NOMO-1 treated with dmso at 0.1 percent for 144 hours (cell line): Measurements from ENCODE around the gene CDC42BPG.

Experiments used
- DNase-seq: peaks from one replicate; lab custom pipeline; 2025; ENCODE audit not compliant: unreplicated experiment; lab: John Stamatoyannopoulos, UW

The CDC42BPG gene

DNA sequence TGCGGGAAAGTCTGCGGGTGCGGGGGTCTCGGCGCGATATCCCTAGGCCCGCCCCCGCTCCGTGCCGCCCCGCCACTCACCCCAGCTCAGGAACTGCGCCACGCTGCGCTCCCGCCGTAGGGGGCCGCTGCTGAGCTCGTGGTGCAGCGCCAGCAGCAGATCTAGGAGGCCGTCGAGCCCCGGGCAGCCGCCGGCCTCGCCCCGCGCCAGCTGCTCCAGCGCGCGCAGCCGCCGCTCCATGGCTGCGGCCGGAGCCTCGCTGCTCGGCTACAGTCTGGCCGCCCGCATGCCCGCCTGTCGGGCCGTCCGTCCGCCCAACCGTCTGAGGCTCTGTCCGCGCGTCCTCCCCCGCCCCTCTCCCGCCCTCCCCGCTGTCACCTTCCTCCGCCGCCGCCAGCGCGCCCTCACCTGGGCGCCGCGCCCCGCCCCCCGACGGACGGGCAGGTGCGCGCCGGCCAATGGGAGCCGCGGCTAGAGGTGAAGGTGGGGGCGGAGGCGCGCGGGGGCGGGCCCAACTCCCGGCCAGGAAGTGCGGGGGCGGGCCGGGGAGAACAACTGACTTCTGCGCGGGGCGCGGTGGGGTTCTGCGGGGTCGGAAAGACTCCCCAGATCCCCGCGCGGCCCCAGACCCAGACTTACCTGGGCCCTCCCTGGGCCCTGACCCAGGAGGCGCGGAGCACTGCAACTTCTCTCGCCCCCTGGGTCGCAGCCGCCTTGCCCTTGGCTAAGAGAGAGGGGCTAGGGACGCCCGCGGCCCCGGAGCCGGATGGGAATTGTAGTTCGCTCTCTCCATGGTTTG lies at the start of gene CDC42BPG:
Gene CDC42BPG, minus strand, starts transcription at position 324 of the 799 bp plus-strand sequence. Its CDS starts 84 bp downstream, at position 240.
- DNase-seq = peak; percentile 53

DNA sequence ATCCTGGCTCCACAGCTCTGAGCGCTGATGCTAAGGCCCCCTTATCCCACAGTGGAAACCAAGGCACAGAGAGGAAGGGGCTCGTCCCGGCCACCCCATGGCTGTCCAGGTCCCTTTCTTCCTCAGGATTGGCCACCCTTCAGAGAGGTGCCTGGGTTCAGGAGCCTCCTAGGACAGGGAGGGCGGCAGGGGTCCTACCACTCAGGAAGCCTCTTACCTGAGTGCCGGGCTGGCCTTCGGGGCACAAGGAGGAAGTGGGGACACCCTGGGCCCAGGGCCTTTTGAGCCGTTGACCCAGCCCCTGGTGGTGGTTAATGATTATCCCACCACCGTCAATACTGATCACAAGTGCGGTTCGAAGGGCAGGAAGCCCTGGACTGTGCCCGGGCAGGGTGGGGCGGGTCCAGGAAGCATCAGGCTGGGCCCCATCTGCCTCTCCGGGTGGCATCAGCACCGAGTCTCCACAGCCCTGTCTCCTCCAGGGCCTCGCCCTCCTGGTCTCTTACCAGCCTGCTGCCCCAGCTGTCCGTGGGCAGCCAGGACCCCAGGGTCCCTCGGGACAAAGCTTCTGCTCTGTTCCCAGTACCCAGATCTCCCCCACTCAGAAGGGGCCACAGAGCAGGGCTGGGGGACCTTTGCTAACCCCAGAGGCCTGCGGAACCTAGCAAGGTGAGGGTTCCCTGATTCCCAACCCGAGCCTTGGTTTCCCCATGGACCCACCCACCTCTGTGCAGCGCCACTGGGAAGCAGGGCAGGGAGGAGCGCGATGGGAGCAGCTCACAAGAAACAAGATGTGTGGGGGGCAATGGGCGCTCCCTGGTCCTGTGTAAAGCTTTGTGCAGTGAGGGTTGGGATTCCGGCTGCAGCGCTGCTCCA lies 49.0 kb upstream of the CDC42BPG start:
- DNase-seq = no peak

DNA sequence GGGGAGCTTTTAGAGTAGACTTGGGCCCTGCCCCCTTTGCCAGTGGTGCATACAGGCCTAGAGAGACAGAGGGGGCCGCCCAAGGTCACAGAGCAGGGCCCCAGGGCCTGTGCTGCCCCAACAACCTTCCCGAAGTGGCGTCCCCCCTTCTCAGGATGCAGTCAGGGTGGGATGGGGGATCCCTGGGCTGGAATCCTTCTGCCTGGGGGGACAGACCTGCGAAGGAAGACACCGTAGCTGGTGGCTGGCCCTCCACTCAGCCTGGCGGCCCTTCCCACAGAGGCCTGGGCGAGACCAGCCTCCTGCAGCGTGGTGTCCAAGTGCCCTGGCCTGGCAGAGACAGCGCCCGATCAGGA lies 48.4 kb upstream of the CDC42BPG start:
- DNase-seq = no peak

DNA sequence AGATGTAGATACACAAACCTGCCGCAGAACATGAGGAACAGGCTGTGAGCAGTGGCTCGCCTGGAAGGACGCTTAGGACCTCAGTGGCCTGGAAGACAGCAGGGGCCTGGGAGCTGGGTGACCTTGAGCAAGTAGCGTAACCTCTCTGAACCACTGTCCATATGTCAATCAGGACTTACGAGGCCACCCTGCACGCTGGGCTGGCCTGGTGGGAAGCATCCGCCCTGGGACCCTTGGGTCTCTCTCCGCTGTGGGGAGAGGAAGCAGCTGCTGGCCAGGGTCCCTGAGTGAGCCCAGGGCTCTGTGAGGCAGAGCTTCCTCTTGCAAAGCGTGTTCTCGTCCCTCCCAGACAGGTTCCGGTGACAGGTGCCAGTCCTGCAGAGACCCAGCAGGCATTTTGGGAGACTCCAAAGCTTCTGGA lies 48.0 kb upstream of the CDC42BPG start:
- DNase-seq = no peak

DNA sequence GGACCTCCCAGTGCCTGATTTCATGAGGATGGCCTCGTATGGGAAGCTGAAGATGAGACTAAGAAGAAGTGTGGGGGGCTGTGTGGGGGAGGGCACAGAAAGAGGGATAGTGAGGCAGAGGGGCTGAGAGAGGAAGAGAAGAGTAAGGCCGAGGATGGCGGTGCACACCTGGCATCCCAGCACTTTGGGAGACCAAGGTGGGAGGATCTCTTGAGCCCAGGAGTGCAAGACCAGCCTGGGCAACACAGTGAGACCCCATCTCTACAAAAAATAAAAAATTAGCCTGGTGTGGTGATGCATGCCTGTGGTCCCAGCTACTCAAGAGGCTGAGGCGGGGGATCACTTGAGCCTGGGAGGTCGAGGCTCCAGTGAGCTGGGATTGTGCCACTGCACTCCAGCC lies 47.4 kb upstream of the CDC42BPG start:
- no peak for DNase-seq

- no peak for DNase-seq
These were observed 46.9 kb upstream of the CDC42BPG start for GRCh38 chr11:64891215-64891848.

GRCh38 chr11:64890522-64890939 lies 46.1 kb upstream of the CDC42BPG start:
- DNase-seq = no peak

- no peak for DNase-seq
These were observed 44.5 kb upstream of the CDC42BPG start for GRCh38 chr11:64888729-64889511.

DNA sequence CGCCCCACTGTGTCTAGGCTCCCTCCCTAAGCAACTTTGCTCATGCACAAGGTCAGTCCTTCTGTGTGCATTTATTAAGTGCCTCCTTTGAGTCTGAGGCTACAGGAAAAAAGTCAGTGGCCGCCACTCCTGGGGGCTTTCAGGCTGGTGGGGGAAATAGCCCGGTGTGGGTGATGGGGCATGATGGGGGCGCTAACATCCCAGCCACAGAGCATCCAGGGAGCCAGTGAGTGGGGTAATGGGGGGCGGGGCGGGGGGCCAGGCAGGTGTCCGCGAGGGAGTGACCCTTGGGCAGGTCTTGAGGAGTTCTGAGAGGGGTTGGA lies 43.9 kb upstream of the CDC42BPG start:
- no peak for DNase-seq

- peak; percentile 63 for DNase-seq
These were observed 43.4 kb upstream of the CDC42BPG start for GRCh38 chr11:64887757-64888405.

- DNase-seq = no peak
These were observed 42.8 kb upstream of the CDC42BPG start for GRCh38 chr11:64887234-64887756.

GRCh38 chr11:64885367-64886286 lies 41.2 kb upstream of the CDC42BPG start:
- peak; percentile 83 for DNase-seq

DNA sequence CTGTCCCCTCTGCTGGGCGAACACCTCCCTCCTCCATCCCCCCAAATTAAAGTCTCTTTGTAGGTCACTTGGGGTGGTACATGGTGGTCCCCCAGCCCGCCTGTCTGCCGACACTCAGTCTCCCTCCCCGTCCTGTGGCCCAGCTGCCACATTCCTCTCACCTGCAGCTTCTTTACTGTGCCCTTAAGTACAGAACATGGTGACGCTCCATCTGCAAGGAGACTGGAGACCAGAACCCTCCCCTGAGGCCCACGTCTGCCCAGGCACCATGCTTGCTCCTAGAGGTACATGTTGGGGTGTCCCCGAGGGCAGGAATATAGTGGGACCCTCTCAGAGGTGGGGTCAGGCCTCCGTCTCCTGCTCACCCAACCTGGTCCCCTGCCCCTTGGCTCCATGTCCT lies 39.6 kb upstream of the CDC42BPG start:
- no peak for DNase-seq

DNA sequence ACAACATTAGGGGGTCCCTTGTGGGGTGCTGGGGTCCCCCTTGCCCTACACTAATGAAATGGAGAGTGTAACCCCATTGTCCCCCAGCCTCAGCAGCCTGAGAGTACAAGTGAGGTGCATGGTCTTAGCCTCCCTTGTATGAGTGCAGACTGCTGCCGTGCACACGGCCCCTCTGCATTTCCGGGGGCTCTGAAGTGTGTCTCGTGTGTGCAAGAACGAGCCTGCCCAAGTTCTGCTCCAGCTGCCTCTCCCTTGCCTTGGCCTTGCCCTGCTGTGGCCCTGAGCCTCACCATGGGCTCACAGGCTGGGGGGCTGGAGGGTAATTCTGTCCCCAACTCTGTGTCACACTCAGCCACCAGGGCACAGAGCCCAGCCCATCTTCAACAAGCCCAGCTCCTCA lies 39.1 kb upstream of the CDC42BPG start:
- DNase-seq = no peak

DNA sequence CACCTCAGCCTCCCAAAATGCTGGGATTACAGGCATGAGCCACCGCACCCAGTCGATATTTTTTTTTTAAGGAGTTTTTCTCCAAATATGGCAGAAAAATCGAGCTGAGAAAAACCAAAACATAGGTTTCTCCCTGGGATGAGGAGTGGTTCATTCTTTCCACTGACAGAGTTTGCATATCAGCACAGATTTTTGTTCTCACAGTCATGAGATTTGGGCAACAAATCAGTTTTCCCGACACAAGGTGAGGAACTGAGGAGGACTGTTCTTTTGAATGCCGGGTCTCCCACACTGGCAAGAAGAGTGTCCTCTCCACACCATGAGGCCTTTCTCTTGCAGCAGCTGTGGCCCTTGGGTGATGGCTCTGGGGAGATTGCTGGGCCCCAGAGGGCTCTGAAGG lies 37.8 kb upstream of the CDC42BPG start:
- no peak for DNase-seq

DNA sequence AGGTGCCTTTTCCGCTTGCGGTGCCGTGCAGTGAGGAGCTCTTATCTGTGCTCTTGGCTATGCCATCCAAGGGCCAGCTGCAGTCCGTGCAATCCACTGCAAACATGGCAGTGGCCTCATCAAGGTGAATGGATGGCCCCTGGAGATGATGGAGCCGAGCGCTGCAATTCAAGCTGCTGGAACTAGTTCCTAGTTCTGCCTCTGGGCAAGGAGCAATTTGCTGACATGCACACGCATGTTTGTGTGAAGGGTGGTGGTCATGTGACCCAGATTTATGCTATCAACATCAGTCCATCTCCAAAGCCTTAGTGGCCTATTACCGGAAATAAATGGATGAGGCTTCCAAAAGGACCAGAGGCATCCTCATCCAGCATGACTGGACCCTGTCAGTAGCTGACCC lies 37.0 kb upstream of the CDC42BPG start:
- DNase-seq = no peak

DNA sequence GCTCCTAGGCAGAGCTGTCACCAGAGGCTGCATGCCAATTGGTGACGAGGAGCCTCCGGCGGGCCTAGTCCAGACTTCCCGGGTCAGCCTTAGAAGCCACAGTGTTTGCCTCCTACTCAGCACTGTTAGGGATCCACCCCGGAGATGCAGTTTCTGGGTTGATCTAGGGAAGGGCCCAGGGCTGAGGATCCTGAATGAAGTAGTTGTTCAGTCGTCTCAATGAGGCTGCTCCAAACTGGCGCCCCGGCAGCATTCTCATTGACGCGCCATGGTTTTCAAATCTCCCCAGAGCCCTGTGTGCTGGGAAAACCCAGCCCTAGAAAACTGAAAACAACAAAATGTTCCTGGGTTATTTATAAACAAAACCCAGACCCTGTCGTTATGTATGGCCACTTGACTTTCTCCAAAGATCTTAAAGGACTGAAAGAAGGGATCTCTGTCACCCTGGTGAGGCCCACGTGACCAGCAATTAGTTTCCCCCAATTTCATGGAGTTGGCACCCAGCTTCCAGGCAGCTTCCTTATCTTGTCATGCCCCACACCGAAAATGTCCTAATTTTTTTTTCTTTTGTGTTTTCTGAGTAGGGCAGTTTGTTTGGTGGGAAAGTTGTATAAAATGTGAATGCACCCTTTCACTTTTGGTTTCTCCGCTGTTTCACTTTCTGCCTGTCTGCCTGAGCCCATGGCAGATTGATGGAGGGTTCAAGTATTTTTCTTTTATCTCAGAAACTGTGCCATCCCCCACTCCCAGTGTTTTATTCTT lies 36.0 kb upstream of the CDC42BPG start:
- DNase-seq = no peak

- DNase-seq = peak; percentile 22
These were observed 34.9 kb upstream of the CDC42BPG start for GRCh38 chr11:64879244-64879900.
